GM19455 (cell line): Measurements from ENCODE around the gene GREB1.

ENCODE experiments used
- ATAC-seq: cut with Tn5 transposase; IDR thresholded peaks from one replicate; pipeline ENCODE4 v1.9.1; 2021; ENCODE audit not compliant: unreplicated experiment

The GREB1 gene

GRCh38 chr2:11507517-11507916, 26.3 kb upstream of the GREB1 start:
- no peak for ATAC-seq

DNA sequence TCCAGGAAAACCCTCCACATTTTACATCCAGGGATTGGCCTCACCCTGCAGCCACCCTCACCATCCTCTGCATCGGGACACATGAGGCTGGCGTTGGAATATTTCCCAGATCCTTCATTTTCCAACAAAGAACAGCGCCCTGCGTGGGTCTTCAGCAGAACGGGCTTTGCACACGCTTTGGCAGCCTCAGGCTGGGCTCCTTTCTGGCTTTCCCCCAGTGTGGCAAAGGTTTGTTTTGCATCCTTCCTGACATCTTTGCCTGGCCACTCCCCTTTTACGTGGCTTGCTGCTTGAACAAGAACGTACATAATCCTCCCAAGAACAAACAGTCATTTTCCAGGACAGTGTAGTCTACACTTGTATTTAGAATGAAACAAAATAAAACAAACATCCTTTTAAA, 25.6 kb upstream of the GREB1 start:
- ATAC-seq, result no peak

DNA sequence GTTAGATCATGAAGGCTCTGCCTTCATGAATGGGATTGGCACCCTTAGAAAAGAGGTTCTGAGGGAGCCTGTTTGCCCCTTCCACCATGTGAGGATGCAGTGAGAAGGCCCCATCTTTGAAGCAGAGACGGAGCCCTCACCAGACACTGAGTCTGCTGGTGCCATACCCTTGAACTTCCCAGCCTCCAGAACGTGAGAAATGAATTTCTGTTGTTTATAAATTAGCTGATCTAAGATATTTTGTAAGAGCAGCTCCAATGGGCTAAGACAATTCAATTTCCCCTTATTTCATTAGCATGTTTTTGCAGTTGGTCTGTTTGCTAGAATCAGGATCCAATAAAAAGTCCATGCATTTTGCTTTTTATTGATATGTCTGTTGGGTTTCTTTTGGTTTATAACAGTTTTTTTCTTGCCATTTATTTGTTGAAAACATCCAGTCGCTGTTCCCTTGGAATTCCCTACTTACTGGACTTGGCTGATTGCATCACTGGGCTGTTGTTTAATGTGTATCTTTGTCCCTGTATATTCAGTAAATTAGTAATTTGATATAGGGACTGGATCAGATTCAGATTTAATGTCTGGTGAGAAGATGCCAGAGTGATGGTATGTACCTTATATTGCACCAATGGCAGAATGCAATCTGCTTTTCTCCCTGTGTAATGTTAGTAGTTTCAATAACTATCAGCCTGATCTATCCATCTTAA, 24.0 kb upstream of the GREB1 start:
- no peak for ATAC-seq

DNA sequence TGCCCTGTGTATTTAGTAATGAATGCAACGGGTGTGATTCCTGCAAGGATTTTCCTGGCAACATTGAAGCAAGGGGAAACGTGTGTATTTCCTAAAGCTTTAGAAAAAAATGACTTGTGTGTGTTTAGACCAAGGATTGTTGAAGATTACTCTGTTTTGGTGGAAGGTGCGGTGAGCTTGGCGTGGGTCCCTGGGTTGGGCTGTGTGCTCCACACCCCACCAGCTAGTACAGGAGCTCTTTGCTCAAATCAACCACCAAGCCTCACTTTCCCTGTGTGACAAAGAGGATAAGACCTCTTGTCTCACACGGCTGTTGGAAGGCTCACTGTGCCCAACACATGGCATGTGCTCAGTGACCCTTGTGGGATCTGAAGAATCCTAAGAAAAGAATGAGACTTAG, 21.4 kb upstream of the GREB1 start:
- no peak for ATAC-seq

GRCh38 chr2:11513319-11513718, 20.5 kb upstream of the GREB1 start:
- ATAC-seq, result no peak

DNA sequence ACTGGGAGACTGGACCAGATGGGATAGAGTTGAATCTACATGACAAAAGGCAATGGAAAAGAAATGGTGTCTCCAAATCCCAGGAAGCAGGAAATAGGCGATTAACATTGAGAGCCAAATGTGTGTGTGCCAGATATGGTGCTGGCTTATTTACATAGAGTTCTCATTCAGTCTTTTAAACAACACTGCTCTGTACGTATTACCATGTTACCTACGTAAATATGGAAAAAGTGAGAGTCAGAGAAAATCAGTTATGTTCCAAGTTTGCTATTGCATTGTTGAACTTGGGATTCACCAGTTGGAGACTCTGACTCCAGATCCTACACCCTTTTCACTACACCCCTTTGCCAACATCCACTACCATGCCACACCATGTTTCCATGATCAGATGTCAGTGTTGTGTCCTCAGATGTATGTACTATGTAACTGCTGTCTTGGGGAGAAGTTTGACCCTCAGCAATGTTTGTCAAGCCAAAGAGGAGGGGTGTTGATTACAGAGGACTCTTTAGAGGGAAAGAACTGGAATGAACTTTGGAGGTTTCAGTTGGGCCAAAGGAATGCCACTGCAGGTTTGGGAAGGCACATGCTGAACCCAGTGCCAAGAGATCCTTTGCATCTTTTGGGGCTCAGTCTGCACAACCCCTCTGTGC, 19.6 kb upstream of the GREB1 start:
- ATAC-seq, result no peak

DNA sequence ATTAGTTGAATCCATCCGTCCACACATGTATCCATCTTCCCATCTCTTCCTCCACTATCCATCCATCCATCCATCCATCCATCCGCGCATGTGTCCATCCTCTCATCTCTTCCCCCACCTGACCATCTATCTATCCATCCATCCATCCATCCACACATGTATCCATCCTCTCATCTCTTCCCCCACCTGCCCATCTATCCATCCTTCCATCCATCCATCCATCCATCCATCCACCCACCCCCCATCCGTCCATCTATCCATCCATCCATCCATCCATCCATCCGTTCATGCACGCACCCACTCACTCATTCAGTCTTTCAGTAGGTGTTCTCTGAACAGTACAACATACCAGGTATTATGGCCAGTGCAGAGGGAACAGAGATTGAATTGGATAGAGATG, 18.9 kb upstream of the GREB1 start:
- no peak for ATAC-seq

DNA sequence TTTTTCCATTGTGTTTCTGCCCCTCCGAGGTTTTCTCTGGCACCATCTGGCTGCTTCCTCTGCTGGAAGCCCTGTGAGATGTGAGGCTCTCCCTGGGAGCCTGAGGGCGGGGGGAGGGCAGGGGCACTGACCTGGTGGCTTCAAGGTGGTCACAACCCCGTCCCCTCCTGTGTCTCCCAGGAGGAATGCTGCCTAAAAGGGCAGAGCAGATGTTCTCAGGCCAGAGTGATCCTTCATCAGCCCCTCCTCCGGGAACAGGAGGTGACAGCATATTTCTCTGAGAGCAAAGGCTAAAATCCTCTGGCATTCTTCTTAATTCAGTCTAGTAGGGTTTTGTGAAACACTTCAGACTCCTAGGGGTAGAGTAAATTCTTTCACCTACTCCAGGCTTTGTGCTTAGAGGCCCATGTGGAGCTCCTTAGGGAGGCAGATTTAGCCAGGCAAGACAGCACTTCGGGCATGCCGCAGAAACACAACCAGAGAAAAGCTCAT, 18.3 kb upstream of the GREB1 start:
- no peak for ATAC-seq

DNA sequence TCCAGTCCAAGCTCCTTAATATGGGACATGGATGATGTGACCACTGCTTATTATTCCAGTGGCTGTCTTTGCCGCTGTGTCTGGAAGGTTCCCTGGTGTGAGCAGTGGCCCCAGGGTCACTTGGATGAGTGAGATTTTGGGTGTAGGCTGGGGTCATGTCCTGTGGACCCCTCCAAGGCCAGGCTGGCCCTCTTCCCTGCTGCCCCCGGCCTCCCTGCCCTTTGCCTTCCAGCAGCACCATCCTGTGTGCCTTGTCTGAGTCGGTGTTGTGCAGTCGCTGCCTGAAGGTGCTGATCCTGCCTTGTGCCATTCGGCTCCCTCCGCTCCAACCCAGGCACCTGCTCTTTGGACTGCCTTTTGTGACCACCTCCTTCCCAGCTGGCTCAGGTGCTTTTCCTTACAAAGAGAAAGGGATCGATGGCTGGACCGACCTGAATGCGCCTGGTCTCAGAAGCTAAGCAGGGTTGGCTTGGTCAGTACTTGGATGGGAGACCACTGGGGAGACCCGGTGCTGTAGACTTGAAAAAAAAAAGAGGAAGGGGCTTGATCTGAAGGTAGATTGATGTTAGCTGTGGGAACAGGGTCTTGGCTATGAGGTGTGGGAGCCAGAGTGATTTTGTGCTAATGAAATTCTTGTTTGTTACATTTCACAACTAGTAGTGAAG, 16.7 kb upstream of the GREB1 start:
- ATAC-seq, result no peak

DNA sequence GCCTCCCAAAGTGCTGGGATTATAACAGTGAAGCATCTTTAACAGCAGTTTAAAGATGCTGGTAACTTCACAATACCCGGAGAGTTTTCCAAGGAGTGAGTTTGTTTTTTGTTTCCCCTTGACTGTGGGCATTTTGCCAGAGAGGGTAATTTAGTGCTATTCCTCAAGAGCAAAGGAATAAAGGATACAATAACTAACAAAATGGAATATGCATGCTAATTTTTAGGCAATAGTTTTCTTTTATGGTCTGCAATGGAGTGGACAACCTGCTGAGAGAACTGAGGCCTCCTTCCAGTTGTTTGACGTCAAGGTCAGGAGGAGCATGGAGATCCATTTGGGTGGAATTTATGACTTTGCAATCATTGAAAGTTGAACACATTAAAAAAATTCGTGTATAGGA, 15.9 kb upstream of the GREB1 start:
- no peak for ATAC-seq

- no peak for ATAC-seq
Measured at GRCh38 chr2:11520092-11520693, 13.7 kb upstream of the GREB1 start.

DNA sequence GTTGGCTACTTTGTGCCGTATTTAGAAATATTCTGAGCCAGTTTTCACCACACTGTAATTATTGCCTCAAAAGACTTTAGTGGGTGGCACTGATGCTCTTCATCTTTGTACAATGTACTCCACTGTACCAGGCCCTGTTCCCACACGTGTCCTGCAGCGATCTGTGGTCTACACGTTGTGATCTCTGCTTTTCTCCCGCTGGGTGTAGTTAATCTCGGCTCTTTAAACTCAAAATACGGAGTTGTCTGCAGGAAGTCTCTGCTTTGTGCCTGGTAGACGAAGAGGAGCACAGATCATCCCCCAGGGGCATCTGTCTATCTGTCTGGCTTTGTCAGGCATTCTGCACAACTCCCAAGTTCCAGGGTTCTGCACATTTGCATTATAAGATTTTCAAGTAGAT, 12.1 kb upstream of the GREB1 start:
- ATAC-seq, result no peak

DNA sequence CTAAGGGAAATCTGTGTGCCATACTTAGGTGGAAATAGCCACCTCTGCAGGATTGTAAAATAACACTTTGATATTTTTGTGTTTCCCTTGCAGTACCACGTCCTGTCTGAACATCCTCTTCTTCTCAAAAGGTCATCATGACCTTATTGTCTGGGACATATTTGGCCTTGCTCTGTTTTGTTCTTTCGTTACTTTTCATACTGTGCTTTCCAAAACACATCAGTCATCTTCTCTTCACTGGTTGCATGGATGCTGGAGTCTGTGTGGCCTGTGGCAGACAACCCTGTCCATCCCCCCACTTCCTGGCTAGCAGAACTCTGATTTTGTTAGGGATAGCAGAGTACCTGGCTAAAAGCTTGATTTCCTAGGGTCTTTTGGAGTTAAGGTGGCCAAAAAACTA, 9.4 kb upstream of the GREB1 start:
- ATAC-seq, result no peak

GRCh38 chr2:11525762-11526161, 8.1 kb upstream of the GREB1 start:
- no peak for ATAC-seq

GRCh38 chr2:11527001-11527400, 6.8 kb upstream of the GREB1 start:
- no peak for ATAC-seq

DNA sequence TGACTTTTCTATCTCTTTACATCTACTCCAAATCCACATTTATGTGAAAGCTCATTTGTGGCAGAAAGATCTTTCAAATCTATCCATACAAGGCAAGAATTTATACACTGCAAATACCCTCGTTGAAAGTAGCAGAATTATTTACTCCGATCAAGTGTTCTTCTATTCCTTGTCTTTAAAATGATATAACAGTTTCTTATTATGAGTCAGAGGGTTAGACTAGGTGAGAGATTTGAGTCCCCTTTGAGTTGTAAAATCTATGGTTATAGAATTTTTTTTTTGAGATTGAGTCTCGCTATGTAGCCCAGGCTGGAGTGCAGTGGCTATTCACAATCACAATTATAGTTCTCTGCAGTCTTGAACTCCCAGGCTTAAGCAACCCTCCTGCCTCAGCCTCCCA, 5.6 kb upstream of the GREB1 start:
- ATAC-seq, result no peak

- ATAC-seq, result no peak
Measured at GRCh38 chr2:11530864-11531465, 2.9 kb upstream of the GREB1 start.

DNA sequence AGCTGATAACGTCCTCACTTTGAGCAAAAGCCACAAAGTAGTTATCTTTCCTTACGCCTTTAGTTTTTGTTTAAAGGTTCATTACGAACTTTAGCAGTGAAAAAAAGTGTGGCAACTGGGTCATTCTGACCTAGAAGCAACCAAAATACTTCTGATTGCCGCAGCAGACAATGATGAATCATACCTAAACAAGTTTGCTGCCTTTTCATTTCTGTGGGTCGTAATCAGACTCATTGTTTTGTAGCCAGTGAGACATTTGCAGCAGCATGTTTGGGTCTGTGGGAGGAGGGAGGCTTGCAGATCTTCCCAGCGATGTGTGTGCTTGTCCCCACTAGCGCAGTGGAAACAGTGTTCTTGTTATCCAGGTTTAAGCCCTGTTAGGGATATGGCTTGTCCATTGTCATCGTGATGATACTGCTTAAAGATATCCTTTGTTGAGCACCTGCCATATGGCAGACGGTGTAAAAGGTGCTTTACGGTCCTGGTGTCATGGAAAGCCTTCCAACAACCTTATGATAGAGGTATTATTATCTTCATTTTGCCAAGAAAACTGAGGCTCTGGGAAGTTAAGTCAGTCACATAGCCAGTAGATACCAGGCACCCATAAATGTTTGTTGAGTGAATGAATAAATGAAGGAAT, 1.3 kb upstream of the GREB1 start:
- no peak for ATAC-seq

- ATAC-seq, result no peak
Measured at GRCh38 chr2:11534071-11534745, 363 bp downstream of the GREB1 start.

DNA sequence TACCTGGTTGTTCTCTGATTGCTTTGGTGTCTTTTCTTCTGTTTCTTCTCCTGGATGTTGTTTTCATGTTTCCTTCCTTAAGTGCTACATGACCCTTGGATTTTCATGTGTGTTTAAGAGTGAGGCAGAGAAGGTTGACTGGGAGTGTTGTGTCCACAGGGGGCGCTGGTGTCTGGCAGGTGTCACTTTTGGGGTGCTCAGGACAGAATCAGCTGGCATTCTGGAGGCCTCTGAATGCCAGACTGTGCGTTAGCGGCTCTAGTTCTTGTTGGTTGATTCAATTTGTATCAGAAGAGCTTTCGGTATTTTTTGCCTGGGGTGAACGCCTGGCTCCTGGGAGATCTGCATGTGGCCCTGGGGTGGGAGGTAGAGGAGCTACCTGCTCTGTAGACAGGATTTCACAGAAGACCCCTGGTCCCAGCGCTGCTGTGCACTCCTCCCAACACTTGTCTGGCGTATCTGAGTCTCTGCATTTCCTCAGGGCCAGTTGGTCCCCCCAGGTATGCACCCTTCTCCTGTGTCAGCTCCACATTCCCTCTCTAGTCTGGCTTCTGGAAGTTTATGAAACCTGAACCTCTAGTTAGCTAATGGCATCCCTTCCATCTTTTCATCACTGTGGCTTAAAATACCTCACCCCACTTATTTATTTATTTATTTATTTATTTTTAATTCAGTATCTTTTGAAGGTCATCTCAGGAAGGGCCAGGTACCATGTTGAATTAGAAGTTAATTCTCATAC, 1.1 kb downstream of the GREB1 start:
- no peak for ATAC-seq
